GDM1 (cell line): Measurements from ENCODE around the gene SPRING1.
A peak's percentile ranks its signal among the peaks of the same experiment; 100 is the strongest.
"Not testable (repeated sequence)": the region's sequence is repeated elsewhere in the genome, so short reads cannot be mapped to it uniquely, and the experiment has no call there.

ENCODE experiments used
- DNase-seq: peaks from one replicate; lab custom pipeline; 2025; lab: John Stamatoyannopoulos, UW

Gene SPRING1, protein sequence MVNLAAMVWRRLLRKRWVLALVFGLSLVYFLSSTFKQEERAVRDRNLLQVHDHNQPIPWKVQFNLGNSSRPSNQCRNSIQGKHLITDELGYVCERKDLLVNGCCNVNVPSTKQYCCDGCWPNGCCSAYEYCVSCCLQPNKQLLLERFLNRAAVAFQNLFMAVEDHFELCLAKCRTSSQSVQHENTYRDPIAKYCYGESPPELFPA

DNA sequence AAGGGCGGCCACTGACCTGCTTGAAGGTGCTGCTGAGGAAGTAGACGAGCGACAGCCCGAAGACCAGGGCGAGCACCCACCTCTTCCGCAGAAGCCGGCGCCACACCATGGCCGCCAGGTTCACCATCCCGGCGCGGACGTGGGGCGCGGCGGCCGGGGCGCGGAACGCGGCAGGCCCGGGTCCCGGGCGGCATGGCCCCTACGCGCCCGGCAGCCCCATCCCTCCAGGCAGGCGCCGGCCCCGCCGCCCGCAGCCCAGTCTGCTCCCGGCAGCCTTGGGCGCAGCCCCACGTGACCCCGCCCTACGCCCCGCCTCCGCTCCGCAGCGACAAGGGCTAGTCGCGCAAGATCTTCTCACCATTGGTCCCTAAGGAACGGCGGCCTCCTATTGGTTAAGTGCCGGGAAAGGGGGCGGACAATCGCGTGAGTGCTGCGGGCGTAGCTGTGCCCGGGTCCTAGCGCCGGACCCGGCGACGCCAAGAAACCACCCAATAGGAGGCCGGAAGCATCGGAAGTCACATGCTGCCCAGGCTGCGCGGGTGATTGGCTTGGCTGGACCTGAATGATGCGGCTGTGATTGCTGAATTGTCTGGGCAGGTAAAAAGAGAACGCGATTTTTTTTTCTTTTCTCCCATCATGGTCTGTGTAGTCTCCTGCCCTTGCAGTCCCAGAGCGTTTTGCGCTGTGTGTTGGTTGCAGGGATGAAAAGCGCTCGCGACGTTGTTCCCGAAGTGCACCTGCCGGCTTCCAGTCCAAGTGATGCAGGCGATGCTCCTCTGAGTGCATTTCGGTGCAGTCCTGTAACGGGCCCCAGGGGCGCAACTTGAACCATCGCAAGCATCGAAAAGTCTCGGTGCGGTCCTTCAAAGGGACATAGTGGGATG lies at the start of gene SPRING1, which contains the start of gene RNFT2:
Gene SPRING1 (minus strand): TSS at position 296 of the 884 bp plus-strand sequence. CDS start 169 bp downstream, at position 127.
Gene RNFT2 (plus strand): TSS at position 542 of the 884 bp plus-strand sequence. CDS start 2,183 bp downstream, outside the sequence.
- DNase-seq, result peak; percentile 97

DNA sequence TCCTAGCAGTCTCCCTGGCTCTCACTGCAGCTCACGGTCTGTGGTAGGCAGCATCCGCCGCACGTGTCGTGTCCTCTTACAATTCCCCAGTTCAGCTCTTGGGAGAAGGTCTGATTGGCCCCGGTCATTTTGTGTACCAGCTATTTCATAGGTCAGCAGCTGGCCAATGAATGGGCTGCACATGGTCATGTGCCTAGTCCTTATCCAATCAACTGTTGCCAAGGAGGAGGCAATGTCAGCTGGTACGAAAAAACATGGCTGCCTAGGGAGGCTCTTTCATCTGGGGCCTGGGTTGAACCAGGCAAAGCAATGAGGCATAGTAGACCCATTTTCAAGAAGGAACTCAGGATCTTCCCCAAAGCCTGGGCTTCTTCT lies 46.4 kb upstream of the SPRING1 start:
- DNase-seq, result no peak

GRCh38 chr12:116783525-116784237 lies 45.8 kb upstream of the SPRING1 start:
- no peak for DNase-seq

- DNase-seq, result no peak
Observed at GRCh38 chr12:116780942-116781341, 43.1 kb upstream of the SPRING1 start.

DNA sequence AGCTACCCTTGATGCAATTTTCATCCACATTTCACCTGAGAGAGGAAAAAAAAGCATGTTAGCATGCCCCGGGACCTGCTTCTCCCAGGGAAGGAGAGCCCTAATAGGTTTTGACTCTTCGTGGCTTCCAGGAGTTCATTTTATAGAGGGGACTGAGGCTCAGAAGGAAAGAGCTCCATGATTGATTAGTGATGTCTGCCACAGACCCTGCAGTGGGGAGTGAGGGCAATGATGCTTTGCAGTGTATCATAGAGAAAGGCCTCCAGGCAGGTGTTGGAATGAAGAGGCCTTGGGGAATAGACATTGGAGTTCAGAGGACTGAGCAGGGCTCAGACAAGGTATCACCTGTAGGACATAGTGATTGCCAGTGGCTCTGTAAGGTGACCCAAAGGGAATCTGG lies 41.7 kb upstream of the SPRING1 start:
- DNase-seq, result no peak

GRCh38 chr12:116777245-116777644 lies 39.4 kb upstream of the SPRING1 start:
- no peak for DNase-seq

- DNase-seq, result no peak
Observed at GRCh38 chr12:116774020-116774419, 36.2 kb upstream of the SPRING1 start.

DNA sequence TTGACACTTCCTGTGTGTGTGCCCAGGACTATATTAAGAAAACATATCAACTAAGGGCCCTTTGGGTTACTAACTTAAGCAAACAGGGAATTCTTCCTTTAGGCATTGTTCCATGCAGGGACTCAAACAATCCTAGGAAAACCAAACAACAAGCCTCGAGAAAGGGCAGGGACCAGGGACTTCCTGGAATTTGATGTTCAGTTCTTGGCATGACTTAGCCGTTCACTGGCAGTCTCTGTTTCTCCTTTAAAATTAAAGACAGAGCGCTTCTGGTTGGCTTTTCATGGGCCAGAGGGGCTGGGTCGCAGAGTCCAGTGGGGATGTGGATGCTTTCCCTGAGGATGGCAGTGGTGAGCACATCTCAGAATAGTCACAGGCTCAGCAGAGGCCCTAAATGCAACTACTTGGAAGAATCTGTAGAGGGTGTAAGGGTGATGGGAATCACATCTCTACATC lies 35.4 kb upstream of the SPRING1 start:
- DNase-seq, result no peak

- no peak for DNase-seq
Observed at GRCh38 chr12:116771651-116772050, 33.8 kb upstream of the SPRING1 start.

DNA sequence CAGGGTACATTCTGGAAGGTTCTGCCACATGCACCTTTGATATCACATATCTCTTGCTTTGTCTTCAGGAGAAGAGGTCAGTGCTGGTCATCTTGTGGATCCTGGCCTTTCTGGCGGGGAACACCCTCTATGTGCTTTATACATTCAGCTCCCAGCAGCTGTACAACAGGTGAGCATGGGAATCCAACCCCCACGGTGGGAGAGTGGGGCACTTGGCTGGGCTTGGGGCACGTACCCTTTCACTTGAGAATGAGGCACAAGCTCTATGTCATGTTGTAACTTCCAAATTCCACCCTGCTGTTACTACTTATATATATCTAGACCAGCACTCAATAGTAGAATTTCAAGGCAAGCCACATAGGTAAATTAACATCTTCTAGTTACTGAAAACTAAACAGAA lies 28.9 kb upstream of the SPRING1 start:
- no peak for DNase-seq

GRCh38 chr12:116766285-116766684 lies 28.4 kb upstream of the SPRING1 start:
- no peak for DNase-seq

- no peak for DNase-seq
Observed at GRCh38 chr12:116765271-116765670, 27.4 kb upstream of the SPRING1 start.

DNA sequence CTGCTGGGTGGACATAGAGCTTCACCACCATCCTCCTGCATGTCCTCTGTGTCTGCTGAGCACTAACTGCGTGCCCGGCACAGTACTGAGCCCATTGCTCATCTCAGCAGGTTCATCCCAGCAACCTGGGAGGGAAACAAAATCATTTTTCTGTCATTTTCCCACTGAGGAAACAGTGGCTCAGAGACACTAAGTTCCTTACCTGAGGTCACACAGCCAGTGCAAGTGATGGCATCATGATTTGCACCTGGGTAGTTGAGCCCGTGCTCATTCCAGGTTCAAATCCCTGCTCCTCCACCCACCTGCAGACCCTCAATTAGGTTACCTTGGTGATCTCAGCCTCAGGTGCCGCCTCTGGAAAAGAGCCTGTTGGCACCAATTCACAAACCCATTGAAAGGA lies 23.6 kb upstream of the SPRING1 start:
- DNase-seq, result no peak

DNA sequence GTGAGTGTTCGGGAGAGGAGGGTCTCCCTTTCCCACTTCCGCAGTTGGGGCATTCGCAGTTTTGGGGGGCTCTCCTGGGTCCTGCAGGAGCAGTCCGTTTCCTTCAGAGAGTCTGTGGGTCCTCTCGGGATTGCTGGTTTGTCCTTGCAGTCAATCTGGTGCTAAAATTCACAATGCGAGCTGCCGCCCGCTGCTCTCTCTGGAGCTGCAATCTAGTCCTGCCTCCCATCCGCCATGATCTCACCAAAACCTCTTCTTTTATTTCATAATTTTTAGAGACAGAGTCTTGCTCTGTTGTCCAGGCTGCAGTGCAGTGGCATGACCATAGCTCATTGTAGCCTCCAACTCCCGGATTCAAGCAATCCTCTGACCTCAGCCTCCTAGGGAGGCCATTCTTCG lies 22.8 kb upstream of the SPRING1 start:
- no peak for DNase-seq

DNA sequence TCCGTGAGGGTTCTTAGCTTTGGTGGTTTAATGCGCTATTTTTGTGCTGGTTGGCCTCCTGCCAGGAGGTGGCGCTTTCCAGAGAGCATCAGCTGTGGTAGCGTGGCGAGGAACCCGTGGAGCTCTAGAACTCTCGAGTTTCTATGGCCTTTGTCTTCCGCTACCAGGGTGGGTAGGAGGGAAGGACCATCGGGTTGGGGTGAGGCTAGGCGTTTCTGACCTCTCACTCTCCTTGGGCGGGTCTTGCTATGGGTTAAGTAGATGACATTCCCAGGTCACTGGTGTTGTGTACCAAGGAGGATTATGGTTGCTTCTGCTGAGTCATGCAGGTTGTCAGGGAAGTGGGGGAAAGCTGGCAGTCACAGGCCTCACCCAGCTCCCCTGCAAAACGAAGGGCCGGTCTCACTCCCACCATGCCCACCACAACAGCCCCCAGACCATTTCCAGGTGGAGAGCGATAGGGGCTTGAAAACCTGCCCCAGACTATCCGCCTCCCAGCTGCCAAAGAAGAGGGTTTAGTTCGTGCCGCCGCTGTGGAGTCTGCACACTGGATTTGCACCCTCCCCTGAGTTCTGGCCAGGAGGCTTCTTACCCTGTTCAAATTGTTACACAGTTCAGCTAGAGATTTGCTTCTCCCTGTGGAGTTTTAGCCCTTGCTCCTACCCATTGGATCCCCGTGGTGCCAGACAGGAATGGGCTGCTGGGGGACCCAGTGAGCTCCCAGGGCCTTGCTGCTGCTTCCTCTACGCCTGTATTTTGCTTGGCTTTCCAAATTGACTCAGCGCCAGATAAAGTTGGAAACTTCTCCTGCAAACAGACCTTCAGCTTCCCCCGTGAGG lies 22.1 kb upstream of the SPRING1 start:
- no peak for DNase-seq

- not testable (repeated sequence) for DNase-seq
Observed at GRCh38 chr12:116754783-116755182, 16.9 kb upstream of the SPRING1 start.

DNA sequence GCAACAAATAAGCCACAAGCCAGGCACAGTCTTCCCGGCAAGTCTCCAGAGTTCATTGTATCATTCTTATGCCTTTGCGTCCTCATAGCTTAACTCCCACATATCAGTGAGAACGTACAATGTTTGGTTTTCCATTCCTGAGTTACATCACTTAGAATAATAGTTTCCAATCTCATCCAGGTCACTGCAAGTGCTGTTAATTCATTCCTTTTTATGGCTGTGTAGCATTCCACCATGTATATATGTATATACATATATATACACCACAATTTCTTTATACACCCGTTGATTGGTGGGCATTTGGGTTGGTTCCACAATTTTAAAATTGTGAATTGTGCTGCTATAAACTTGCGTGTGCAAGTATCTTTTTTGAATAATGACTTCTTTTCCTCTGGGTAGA lies 16.2 kb upstream of the SPRING1 start:
- DNase-seq, result not testable (repeated sequence)

GRCh38 chr12:116750298-116750697 lies 12.4 kb upstream of the SPRING1 start:
- no peak for DNase-seq

- DNase-seq, result no peak
Observed at GRCh38 chr12:116749884-116750283, 12.0 kb upstream of the SPRING1 start.

GRCh38 chr12:116745554-116745953 lies 7.7 kb upstream of the SPRING1 start:
- no peak for DNase-seq

- DNase-seq, result no peak
Observed at GRCh38 chr12:116744766-116745165, 6.9 kb upstream of the SPRING1 start.

GRCh38 chr12:116742787-116743186 lies 4.9 kb upstream of the SPRING1 start:
- not testable (repeated sequence) for DNase-seq
